HG03521 (cell line): ENCODE measurements around the gene RNF125.

Experiments
- ATAC-seq: cut with Tn5 transposase; IDR thresholded peaks from one replicate; pipeline ENCODE4 v1.9.1; 2021; ENCODE audit warnings: mild to moderate bottlenecking, moderate library complexity; ENCODE audit not compliant: unreplicated experiment

RNF125 gene

GRCh38 chr18:32021756-32022564 is 3.3 kb downstream of the RNF125 start:
- ATAC-seq = no peak

GRCh38 chr18:32025744-32026143 is 7.1 kb downstream of the RNF125 start:
- no peak for ATAC-seq

- ATAC-seq = no peak
These were observed 8.0 kb downstream of the RNF125 start for GRCh38 chr18:32026491-32027086.

DNA sequence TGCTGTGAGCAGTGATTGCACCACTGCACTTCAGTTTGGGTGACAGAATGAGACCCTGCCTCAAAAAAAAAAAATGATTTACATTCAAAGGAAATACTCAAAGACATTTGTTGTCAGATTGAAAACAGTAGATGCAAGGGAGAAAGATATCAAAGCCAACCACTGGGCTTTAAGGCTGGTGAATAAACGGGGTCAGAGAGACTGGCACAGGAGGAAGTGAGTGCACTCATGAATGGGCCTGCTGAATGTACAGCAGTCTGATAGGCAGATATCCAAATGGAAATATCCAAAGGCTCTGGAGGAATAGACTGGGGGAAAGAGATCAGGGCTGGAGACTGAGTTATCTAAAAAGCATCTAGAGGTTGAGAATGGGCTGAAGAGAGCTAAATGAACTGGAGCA is 10.9 kb downstream of the RNF125 start:
- ATAC-seq = no peak

GRCh38 chr18:32032609-32033008 is 14.0 kb downstream of the RNF125 start:
- ATAC-seq = no peak

DNA sequence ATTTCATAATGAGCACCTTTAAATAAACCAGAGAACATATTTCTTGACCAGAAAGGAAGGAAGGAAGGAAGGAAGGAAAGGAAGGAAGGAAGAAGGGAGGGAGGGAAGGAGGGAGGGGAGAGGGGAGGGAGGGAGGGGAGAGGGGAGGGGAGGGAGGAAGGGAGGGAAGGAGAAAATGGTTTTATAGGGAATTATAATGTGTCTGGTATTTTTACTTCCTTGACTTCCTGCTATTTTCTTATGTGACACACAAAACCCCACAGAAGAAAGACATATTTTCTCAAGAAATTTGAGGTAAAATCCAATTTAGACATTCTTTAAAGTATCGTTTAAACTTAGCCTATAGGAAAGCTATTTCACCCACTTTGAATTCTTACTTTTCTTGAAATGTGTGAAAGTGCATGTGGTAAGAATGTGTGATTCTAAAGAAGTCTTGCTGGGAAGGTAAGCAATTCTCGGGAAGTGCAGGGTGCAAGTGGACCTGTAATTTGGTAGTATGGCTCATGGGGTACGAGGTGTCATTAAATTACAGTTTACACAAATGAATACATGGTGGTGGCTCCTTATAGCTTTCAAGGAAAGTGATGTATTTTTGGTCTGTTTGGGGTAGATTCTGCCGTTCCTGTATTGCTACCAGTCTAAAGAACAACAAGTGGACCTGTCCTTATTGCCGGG is 18.0 kb downstream of the RNF125 start:
- ATAC-seq = no peak

DNA sequence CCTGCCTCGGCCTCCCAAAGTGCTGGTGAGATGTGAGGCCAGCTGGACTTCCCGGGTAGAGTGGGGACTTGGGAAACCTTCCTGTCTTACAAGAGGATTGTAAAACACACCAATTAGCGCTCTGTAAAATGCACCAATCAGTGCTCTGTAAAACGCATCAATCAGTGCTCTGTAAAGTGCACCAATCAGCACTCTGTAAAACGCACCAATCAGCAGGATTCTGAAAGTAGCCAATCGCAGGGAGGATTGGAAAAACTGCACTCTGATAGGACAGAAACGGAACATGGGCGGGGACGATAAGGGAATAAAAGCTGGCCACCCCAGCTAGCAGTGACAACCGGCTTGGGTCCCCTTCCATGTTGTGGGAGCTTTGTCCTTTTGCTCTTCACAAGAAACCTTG is 19.0 kb downstream of the RNF125 start:
- ATAC-seq = no peak

DNA sequence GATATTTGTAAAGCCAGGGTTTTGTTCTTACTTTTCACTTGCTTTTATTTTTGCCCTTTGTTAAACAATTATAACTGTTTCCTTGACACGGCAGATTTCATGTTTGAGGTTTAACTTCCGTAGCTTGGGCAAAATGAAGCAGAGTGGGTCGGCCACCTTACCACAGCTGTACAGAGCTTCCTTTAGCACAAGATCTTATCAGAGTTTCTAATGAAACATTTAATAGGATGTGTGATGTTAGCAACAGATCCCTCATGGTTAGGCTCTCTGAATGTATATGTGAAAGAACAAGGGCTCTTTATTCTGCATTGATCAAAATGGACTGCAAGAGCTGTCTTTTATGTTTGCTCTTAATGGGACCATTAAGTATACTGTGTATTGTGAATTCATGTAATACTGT is 22.3 kb downstream of the RNF125 start:
- ATAC-seq = no peak

DNA sequence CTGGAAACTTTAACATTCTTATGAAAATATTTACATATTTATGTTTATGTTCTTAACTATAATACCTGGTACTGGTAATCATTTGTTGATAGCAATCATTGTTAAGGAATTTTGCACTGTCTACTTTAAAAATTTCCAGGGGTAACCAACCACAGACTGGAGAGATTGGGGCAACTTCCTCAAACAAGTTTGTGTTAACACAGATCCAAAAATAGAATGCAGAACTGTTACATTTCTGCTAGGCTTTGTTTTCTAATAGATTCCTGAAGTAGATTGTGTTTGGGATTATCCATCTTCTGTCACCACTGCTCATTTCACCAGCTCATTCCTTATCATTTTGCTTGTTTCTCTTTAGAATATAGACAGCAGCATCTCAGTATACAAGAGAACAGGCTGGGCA is 23.7 kb downstream of the RNF125 start:
- ATAC-seq = no peak

DNA sequence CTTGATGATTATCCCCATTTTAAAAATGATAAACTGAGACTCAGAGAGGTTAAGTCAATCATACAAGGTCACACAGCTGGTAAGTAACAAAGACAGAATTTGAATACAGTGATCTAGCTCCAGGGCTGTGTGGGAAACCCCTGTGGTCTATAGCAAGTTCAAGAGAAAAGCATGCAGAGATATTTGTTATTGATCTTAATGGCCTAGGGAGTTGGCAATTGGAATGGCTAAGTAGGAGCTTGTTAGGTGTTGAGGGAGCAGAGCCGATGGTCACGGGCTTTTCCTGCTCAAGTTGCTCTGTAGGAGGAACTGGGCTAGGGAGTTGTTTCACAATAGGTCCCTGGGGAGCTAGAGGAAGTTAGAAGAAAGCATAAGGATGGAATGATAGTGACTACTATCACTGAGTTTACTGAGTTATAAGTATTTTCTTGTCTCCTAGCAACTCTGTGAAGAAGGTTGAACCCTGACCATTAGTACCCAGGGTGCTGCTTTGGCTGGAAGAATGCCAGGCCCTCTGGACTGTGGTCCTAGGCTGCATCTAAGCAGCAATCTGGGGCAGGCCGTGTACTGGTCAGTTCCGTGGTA is 30.0 kb downstream of the RNF125 start:
- peak; percentile 60 for ATAC-seq

DNA sequence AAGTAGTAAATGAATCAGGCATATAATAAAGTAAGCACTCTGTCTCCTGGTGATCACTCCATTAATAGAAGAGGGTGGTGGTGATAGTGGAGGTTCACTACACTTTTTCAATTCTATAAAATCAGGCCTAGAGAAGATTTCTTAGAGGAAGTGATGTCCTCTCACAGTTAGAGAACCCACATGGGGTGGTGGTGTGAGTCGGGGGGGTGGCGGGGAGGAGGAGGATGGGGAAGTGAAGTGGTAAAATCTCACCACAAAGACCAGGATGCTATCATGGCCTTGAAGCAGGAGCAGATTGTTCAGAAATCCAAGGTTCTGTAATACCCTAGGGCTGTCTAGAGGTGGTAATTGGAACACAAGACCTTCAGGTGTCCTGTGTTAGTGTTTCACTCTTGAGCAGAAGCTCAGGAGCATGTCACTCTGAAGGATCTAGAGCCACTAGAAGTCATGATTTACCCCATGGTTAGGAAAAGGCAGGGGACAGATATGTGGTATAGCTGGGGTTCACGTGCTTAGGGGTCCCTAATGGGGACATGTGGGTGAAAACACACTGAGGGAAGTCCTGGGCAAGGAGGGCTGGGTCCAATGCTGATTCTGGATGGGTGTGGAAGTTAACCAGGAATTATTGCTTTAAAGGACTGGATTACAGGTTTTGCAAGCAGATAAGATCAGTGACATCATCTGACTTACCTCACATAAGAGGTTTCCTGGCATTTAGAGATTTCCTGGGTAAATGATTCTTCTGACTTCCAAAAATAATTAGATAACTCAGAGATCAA is 31.0 kb downstream of the RNF125 start:
- no peak for ATAC-seq

- ATAC-seq = no peak
These were observed 38.2 kb downstream of the RNF125 start for GRCh38 chr18:32056613-32057358.

DNA sequence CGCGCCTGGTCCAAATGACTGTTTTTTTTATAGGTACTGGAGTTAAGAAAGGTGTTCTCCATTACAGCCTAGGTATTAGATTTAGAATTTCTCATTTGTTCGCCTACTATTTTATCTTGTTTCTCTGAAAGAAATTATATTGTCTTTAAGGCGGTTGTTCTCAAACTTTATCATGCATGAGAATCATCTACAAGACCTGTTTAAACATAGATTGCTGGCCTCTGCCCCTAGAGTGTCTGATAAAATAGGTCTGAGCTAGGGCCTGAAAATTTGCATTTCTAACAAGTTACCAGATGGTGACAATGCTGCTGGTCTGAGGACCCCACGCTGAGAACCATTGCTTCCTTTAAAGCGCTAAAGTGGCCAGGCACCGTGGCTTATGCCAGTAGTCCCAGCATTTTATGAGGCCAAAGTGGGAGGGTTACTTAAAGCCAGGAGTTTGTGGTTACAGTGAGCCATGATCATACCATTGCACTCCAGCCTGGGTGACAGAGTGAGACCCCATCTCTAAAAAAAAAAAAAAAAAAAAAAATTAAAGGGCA is 39.1 kb downstream of the RNF125 start:
- no peak for ATAC-seq

GRCh38 chr18:32060026-32060425 is 41.4 kb downstream of the RNF125 start:
- ATAC-seq = no peak

DNA sequence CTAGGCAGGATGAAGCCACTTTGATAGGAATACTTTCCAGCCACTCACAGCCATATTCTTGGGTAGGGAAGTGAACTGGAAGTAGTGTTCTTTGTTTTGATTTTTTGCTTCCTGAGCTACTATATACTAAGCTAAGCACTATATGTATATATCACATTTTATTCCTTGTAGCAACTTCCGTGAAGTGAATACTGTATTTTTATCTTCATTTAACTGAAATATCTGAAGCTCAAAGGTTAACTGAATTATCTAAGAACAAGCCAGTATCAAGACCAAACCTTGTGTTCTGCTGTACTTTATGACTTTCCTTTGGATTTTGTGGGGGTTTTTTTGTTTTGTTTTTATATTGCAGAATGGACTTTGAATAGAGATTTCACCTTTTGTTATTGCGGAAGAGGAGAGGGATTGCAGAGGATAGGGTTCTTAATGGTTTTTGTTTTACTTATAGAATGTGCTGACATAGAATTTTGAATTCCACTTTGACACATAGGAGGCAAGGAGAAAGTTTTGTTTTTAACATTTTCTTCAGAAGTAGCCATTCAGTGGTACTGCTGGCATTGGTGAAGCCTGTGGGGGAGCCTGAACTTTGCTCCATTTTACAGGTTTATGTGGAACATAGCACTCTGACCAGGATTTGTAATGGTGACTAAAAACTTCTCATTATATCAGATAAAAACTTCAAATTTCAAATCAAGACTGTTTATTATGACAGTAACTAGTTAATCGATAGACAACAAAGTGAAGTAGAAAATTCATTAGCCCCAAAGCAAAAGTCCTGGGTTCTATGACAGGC is 48.9 kb downstream of the RNF125 start:
- no peak for ATAC-seq

DNA sequence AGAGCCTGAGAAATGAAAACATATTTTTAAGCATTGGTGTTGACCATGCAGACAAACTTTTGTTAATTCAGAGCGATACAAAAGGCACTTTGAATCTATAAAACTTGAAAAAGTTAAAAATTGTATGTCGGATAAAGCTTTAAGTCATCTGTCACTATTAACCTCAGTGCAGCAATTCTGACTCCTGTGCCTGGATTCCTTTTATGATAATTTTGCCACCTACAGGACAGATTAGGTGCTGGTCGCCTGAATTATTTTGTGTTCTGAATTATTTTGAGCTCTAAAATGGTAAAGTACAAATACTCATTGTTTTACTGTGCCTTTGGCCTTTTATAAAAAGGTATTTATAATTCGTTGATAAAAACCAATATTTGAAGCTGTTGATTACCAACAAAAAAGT is 53.7 kb downstream of the RNF125 start:
- ATAC-seq = no peak

DNA sequence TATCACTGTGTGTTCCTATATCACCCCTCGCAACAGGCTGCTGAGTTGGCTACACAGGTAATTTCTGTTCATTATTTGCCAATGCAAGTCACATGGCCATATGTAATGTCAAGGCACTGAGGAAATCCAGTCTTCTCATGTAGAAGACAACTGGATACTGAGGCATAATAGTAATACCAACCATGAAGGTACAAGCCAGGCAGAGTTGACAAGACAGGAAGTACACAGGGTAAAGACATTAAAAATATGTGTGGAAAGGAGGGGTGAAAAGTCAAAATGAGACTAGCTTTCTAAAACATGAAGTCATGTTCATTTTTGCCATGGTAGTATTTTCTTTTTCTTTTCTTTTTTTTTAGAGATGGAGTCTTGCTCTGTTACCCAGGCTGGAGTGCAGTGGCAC is 55.6 kb downstream of the RNF125 start:
- ATAC-seq = no peak

DNA sequence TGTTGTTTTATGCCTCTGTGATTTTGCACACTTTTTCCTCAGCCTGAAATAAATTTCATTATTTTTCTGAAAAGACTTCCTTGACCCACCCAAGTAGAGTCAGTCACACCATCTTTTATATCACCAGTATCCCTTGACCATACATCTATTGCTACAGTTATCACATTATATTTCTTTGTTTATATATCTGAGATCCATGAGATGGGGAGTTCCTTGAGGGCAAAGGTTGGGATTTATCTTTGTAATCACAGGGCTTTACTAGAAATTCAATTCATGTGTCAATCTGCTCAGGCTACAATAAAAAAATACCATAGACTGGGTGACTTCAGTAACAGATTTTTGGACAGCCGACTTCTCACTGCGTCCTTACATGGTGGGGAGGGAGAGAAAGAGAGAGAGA is 60.2 kb downstream of the RNF125 start:
- ATAC-seq = no peak

- ATAC-seq = no peak
These were observed 63.3 kb downstream of the RNF125 start for GRCh38 chr18:32081881-32082280.
